Left lung (tissue), 10 donors: ENCODE results near the gene TUBAL3. TPM values are rescaled to one million over a fixed set of nuclear protein-coding genes. Genes with fewer than 3 reads are reported as not detected.
"Not testable (repeated sequence)": the region's sequence is repeated elsewhere in the genome, so short reads cannot be mapped to it uniquely, and the experiment has no call there.

ENCODE experiments used
- ATAC-seq: fragments of 200-7000 bp; cut with Tn5 transposase; one replicate; pipeline ENCODE4 v1.9.1; 2020; ENCODE audit warnings: moderate library complexity
- DNase-seq, 4 donors: peaks; one replicate each; pipeline ENCODE4 v3.0.0-alpha.2; 2013 to 2020
- H3K27ac ChIP-seq, 2 donors: fragments of 200-600 bp; sonication (generic) in 1 of 2; one replicate each; pipeline versions ENCODE4 v1.5.0 to v1.8.0; 2020 to 2021
- H3K27me3 ChIP-seq, 2 donors: fragments of 200-600 bp; sonication (generic) in 1 of 2; one replicate each; pipeline versions ENCODE4 v1.5.0 to v1.8.0; 2020 to 2021
- H3K36me3 ChIP-seq, 2 donors: fragments of 200-600 bp; sonication (generic) in 1 of 2; one replicate each; pipeline versions ENCODE4 v1.5.0 to v1.8.0; 2020 to 2021
- H3K4me1 ChIP-seq, 2 donors: fragments of 200-600 bp; one replicate each; pipeline ENCODE4 v1.8.0; 2021
- H3K4me3 ChIP-seq, 2 donors: fragments of 200-600 bp; sonication (generic) in 1 of 2; one replicate each; pipeline versions ENCODE4 v1.5.0 to v1.8.0; 2020 to 2021; ENCODE audit warnings: mild to moderate bottlenecking in 1 of 2
- H3K9me3 ChIP-seq, 2 donors: fragments of 200-600 bp; sonication (generic) in 1 of 2; one replicate each; pipeline versions ENCODE4 v1.5.0 to v1.8.0; 2020 to 2021
- intact Hi-C, 2 donors: fragments of 100-400 bp; cut with DNase I; formaldehyde crosslinking; loops; one replicate each; pipeline versions ENCODE4 v1.11.2 to v1.14.2; 2022
- polyA plus RNA-seq, 6 donors: library from polyadenylated mRNA; unstranded; fragments of 120-200 nt; gene quantifications; one replicate each; pipeline ENCODE4 v1.2.1, GENCODE V29; 2013; ENCODE audit not compliant: insufficient read length in 6 of 6
- total RNA-seq, 2 donors: library from RNA; stranded (reverse); fragmentation: NEBNext Ultra II Directional; extraction: Animal tissue kit (Norgen Biotek cat#: 25700); gene quantifications; one replicate each; pipeline ENCODE4 v1.2.1, GENCODE V29; 2021
- TF ChIP-seq, protein P1 (sequence below), 2 donors: fragments of 200-600 bp; sonication (generic) in 1 of 2; IDR thresholded peaks; one replicate each; pipeline versions ENCODE4 v1.5.0 to v1.8.0; 2021; ENCODE audit warnings: antibody characterized with exemption in 2 of 2
- donor health status: DM: no; HTN: yes; CAD: no.
- donor health status: DM: no; HTN: no; CAD: no.

Gene TUBAL3
- total and polyA plus RNA-seq, 8 donors = 0.10 to 0.11 TPM; not detected in 6

DNA sequence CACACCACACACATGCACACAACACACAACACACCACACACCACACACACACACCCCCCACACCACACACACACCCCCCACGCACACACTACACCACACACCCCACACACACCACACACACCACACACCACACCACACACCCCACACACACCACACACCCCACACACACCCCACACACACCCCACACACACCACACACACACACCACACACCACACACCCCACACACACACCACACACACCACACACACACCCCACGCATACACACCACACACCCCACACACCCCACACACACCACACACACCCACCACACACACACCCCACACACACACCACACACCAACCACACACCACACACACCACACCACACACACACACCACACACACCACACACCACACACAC is 23.4 kb downstream of the TUBAL3 start:
- H3K36me3 ChIP-seq = no peaks in the 10 kb centered on the region
- DNase-seq = no peak
- no peaks in the 10 kb centered on the region for H3K9me3 ChIP-seq
- intact Hi-C loops = no loop called here
- H3K27me3 ChIP-seq = no peaks in the 10 kb centered on the region
- no peak overlapping the region for H3K4me3 ChIP-seq
- H3K27ac ChIP-seq = no peak overlapping the region
- ATAC-seq = no peak
- no peaks in the 10 kb centered on the region for H3K4me1 ChIP-seq
- TF ChIP-seq, protein P1, sequence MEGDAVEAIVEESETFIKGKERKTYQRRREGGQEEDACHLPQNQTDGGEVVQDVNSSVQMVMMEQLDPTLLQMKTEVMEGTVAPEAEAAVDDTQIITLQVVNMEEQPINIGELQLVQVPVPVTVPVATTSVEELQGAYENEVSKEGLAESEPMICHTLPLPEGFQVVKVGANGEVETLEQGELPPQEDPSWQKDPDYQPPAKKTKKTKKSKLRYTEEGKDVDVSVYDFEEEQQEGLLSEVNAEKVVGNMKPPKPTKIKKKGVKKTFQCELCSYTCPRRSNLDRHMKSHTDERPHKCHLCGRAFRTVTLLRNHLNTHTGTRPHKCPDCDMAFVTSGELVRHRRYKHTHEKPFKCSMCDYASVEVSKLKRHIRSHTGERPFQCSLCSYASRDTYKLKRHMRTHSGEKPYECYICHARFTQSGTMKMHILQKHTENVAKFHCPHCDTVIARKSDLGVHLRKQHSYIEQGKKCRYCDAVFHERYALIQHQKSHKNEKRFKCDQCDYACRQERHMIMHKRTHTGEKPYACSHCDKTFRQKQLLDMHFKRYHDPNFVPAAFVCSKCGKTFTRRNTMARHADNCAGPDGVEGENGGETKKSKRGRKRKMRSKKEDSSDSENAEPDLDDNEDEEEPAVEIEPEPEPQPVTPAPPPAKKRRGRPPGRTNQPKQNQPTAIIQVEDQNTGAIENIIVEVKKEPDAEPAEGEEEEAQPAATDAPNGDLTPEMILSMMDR (IDR thresholded peaks at IDR 0.05) = no peak

DNA sequence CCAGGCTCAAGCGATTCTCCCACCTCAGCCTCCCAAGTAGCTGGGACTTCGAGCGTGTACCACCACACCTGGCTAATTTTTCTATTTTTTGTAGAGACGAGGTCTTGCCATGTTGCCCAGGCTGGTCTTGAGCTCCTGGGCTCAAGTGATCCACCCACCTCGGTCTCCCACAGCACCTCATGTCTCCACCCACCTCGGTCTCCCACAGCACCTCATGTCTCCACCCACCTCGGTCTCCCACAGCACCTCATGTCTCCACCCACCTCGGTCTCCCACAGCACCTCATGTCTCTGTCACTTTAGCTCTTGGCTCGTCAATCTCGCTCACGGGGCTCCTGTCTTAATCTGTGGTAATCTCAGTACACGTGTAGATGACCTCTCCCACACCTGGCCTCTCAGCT is 24.2 kb downstream of the TUBAL3 start:
- H3K36me3 ChIP-seq, H3K4me1 ChIP-seq, ATAC-seq, H3K9me3 ChIP-seq, DNase-seq, H3K27ac ChIP-seq, H3K27me3 ChIP-seq, intact Hi-C loops, H3K4me3 ChIP-seq: not testable (repeated sequence)

DNA sequence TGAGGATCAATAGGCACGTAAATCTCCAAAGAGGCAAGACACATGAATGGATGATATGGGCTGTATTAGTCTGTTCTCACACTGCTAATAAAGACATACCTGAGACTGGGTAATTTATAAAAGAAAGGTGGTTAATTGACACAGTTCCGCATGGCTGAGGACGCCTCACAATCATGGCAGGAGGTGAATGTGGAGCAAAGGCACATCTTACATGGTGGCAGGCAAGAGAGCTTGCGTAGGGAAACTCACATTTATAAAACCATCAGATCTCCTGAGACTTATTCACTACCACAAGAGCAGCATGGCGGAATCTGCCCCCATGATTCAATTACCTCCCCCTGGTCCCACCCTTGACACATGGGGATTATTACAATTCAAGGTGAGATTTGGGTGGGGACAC is 25.4 kb downstream of the TUBAL3 start:
- H3K4me1 ChIP-seq, H3K27ac ChIP-seq, H3K36me3 ChIP-seq, H3K9me3 ChIP-seq, H3K4me3 ChIP-seq, H3K27me3 ChIP-seq, intact Hi-C loops, ATAC-seq, DNase-seq: not testable (repeated sequence)

DNA sequence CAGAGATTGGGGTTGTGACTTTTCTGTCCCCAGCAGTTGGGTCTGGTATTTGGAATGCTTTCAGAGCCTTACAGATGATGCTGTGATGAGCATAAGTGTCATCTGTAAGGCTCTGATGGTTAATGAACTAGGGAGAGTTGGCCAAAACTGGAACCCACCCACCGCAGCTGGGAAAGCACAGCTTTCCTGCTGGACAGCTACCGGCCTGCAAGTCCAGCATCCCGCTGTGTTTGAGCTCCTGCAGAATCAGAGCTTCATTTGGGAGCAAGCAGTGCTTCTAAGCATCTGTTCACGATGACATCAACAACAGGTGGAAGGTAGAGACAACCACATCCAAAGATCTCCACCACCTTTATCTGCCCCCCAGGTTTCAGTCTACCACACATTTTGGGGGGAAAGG is 28.2 kb downstream of the TUBAL3 start:
- ATAC-seq = no peak
- DNase-seq = no peak
- TF ChIP-seq, protein P1 (IDR thresholded peaks at IDR 0.05) = no peak

DNA sequence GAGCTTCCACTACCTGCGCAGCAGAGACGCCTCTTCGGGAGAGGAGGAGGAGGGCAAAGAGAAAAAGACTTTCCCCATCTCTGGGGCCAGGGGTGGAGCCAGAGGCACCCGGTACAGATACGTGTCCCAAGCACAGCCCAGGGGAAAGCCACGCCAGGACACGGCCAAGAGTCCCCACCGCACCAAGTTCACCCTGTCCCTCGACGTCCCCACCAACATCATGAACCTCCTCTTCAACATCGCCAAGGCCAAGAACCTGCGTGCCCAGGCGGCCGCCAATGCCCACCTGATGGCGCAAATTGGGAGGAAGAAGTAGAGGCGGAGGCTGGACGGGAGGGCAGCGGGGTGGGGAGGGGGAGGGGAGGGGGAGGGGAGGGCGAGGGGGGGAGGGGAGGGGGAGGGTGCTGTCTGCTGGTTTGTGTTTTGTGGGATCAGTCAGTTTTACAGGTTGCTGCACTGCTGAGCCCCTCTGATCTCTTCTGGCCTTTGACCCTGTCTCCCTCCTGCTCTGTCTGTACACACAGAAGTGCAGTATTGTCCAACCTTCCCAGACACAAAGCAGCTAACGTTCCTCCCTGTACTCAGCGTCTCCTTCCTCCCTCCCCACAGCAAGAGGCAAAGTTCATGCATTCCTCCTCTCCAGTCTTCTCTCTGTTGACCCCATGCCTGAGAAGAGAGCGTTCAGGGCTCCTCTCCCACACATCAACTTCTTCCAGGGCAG is 30.6 kb downstream of the TUBAL3 start:
- TF ChIP-seq, protein P1 (IDR thresholded peaks at IDR 0.05) = no peak
- no peak for ATAC-seq
- no peak overlapping the region for H3K27ac ChIP-seq
- no peaks in the 10 kb centered on the region for H3K4me1 ChIP-seq
- DNase-seq = no peak
- intact Hi-C loops = no loop called here
- no peaks in the 10 kb centered on the region for H3K9me3 ChIP-seq
- H3K27me3 ChIP-seq = no peaks in the 10 kb centered on the region
- H3K36me3 ChIP-seq = no peaks in the 10 kb centered on the region
- H3K4me3 ChIP-seq = no peak overlapping the region

More for the DNA sequence above, 28.2 kb downstream of the TUBAL3 start:
- no peak overlapping the region for H3K27ac ChIP-seq
- H3K4me1 ChIP-seq = no peaks in the 10 kb centered on the region
- H3K4me3 ChIP-seq = no peak overlapping the region
- H3K36me3 ChIP-seq = no peaks in the 10 kb centered on the region
- H3K27me3 ChIP-seq = no peaks in the 10 kb centered on the region
- no peaks in the 10 kb centered on the region for H3K9me3 ChIP-seq
- intact Hi-C loops = no loop called here

DNA sequence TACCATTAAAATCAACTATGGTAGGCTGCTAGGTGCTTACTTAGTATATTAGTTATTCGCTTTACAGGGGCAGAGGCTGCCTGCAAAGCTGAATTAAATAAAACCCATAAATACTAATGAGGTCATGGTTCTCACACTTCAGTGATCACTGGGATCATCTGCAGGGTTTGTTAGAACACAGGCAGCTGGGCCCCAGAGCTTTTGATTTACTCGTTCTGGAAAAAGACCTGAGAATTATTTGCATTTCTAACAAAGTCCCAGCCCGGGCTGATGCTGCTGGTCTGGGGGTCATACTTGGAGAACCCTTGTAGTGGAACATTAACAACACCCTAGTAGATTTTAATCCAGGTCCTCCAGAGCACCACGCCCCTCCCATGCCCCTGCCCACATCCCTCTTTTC is 31.3 kb downstream of the TUBAL3 start:
- Histone ChIP-seq H3K4me1 (no peaks in the 10 kb centered on the region), H3K9me3 (no peaks in the 10 kb centered on the region), H3K27ac (no peak overlapping the region), H3K36me3 (no peaks in the 10 kb centered on the region), H3K27me3 (no peaks in the 10 kb centered on the region), H3K4me3 (no peak overlapping the region)
- DNase-seq (no peak), ATAC-seq (no peak)
- TF ChIP-seq, protein P1 (IDR thresholded peaks at IDR 0.05) = no peak
- intact Hi-C loops = no loop called here
